ENCODE data around the gene ZNF821.

DNA sequence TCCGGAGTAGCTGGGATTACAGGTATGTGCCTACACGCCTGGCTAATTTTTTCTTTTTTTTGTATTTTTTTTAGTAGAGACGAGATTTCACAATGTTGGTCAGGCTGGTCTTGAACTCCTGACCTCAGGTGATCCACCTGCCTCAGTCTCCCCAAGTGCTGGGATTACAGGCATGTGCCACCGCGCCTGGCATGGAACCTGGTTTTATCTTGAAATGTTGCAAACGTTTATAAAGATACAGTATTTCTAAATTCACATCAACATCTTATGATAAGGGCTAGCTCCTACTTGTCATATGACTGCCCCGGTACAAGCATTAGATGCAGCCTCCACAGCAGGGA is 9.9 kb upstream of the ZNF821 start:
- no peak for TF ChIP-seq POLR2AphosphoS5 (IDR thresholded peaks at IDR 0.05)
- TF ChIP-seq, protein P1, sequence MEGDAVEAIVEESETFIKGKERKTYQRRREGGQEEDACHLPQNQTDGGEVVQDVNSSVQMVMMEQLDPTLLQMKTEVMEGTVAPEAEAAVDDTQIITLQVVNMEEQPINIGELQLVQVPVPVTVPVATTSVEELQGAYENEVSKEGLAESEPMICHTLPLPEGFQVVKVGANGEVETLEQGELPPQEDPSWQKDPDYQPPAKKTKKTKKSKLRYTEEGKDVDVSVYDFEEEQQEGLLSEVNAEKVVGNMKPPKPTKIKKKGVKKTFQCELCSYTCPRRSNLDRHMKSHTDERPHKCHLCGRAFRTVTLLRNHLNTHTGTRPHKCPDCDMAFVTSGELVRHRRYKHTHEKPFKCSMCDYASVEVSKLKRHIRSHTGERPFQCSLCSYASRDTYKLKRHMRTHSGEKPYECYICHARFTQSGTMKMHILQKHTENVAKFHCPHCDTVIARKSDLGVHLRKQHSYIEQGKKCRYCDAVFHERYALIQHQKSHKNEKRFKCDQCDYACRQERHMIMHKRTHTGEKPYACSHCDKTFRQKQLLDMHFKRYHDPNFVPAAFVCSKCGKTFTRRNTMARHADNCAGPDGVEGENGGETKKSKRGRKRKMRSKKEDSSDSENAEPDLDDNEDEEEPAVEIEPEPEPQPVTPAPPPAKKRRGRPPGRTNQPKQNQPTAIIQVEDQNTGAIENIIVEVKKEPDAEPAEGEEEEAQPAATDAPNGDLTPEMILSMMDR (IDR thresholded peaks at IDR 0.05) = no peak
